ENCODE measurements around the gene LRFN3.

The LRFN3 gene

DNA sequence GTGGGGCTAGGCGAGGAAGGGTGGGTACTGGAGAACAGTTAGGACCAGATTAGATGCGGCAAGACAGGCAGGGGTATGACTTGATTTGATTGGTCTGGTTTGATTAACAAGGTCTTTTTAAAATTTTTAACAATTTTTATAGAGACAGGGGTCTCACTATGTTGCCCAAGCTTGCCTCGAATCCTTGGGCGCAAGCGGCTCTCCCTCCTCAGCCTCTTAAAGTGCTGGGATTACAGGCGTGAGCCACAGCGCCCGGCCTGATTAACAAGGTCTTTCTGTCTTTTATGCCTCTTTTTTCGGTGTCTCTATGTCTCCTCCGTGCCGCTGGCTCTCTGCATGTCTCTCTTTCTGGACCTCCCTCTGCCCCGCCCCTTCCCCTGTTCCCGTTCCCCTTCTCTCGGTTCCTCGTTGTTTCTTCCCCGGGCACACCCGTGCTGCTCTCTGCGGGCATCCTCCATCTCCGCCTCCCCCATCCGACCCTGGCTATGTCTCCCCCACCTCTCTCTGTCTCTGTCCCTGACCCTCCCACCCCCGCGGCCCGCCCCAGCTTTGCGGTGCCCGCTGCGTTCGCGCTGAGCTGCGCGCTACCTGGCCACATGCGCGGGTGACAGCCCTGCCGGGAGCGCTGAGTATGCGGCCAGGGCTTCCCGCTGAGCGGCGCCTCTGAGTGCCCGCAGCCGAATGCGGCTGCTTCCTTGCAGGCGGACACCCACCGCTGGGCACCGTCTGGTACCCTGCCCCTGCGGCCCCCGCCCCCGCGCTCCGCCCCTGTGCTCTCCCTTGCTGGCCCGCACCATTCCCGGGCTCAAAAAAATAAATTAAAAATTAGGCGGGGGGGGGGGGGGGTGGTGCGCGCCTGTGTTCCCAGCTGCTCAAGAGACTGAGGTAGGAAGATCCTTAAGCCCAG lies 50.7 kb downstream of the LRFN3 start:
- Histone ChIP-seq H3K9ac (ENCODE audit: low read depth, low read length) (no peak overlapping the region), H3K9me3 (ENCODE audit: insufficient read depth, low read depth, low read length) (no peaks in the 10 kb centered on the region), H3K27ac (ENCODE audit: low read length) (no peak overlapping the region), H3K4me1 (ENCODE audit: insufficient read depth, low read length) (no peaks in the 10 kb centered on the region), H3K36me3 (ENCODE audit: insufficient read depth, low read depth, low read length) (no peaks in the 10 kb centered on the region), H3K27me3 (ENCODE audit: insufficient read depth, low read length) (peaks cover 56% of the 10 kb centered on the region), H3K4me3 (ENCODE audit: low read length) (peak overlapping the region; percentile 53; the same call in 1 of the 2 replicates)

DNA sequence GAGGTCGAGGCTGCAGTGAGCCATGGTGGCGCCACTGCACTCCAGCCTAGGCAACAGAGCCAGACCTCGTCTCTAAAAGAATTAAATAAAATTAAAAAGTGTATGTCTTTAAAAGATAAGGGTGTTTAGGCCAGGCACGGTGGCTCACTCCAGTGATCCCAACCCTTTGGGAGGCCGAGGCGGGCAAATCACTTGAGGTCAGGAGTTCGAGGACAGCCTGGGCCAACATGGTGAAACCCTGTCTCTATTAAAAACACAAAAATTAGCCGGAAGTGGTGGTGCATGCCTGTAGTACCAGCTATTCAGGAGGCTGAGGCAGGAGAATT lies 51.4 kb downstream of the LRFN3 start:
- H3K27me3 ChIP-seq (ENCODE audit: insufficient read depth, low read length), result peaks cover 54% of the 10 kb centered on the region
- no peaks in the 10 kb centered on the region for H3K36me3 ChIP-seq (ENCODE audit: insufficient read depth, low read depth, low read length)
- H3K9me3 ChIP-seq (ENCODE audit: insufficient read depth, low read depth, low read length), result no peaks in the 10 kb centered on the region
- no peak overlapping the region for H3K27ac ChIP-seq (ENCODE audit: low read length)
- no peaks in the 10 kb centered on the region for H3K4me1 ChIP-seq (ENCODE audit: insufficient read depth, low read length)
- no peak overlapping the region for H3K9ac ChIP-seq (ENCODE audit: low read depth, low read length)
- H3K4me3 ChIP-seq (ENCODE audit: low read length), result peak overlapping the region; percentile 53; the same call in 1 of the 2 replicates

DNA sequence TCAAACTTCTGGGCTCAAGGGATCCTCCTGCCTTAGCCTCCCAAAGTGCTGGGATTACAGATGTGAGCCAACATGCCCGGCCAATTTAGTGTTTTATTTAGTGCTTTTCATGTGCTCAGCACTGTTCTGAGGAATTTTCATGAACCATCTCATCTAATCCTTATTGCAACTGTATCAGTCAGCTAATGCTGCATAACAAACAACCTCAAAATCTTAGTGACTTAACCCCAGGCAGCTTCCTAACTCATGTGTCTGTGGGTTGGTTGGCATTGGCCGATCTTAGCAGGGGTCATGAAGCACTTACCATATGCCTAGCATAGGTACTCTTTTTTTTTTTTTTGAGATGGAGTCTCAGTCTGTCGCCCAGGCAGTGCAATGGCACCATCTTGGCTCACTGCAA lies 52.6 kb downstream of the LRFN3 start:
- H3K4me3 ChIP-seq (ENCODE audit: low read length), result no peak overlapping the region
- peaks cover 43% of the 10 kb centered on the region for H3K27me3 ChIP-seq (ENCODE audit: insufficient read depth, low read length)
- H3K27ac ChIP-seq (ENCODE audit: low read length), result no peak overlapping the region

DNA sequence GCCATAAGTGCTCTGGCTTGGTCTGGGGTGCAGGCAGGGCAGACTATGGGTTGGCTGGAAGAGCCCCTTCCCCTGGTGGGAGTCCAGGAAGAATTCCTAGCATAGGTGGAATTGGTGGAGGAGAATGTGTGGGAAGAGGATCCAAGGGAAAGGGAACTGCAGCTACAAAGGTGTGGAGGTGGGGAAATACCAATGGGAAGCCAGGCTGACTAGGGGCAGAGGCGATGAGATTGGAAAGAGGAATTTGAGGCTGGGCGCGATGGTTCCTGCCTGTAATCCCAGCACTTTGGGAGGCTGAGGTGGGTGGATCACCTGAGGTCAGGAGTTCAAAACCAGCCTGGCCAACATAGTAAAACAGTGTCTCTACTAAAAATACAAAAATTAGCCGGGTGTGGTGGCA lies 54.0 kb downstream of the LRFN3 start:
- peaks cover 31% of the 10 kb centered on the region for H3K27me3 ChIP-seq (ENCODE audit: insufficient read depth, low read length)
- no peak overlapping the region for H3K4me3 ChIP-seq (ENCODE audit: low read length)
- H3K36me3 ChIP-seq (ENCODE audit: insufficient read depth, low read depth, low read length), result no peaks in the 10 kb centered on the region
- H3K27ac ChIP-seq (ENCODE audit: low read length), result no peak overlapping the region
- no peak overlapping the region for H3K9ac ChIP-seq (ENCODE audit: low read depth, low read length)
- no peaks in the 10 kb centered on the region for H3K4me1 ChIP-seq (ENCODE audit: insufficient read depth, low read length)
- no peaks in the 10 kb centered on the region for H3K9me3 ChIP-seq (ENCODE audit: insufficient read depth, low read depth, low read length)

More for the DNA sequence above, 52.6 kb downstream of the LRFN3 start:
- Histone ChIP-seq H3K4me1 (ENCODE audit: insufficient read depth, low read length) (no peaks in the 10 kb centered on the region), H3K9me3 (ENCODE audit: insufficient read depth, low read depth, low read length) (no peaks in the 10 kb centered on the region), H3K9ac (ENCODE audit: low read depth, low read length) (no peak overlapping the region), H3K36me3 (ENCODE audit: insufficient read depth, low read depth, low read length) (no peaks in the 10 kb centered on the region)

DNA sequence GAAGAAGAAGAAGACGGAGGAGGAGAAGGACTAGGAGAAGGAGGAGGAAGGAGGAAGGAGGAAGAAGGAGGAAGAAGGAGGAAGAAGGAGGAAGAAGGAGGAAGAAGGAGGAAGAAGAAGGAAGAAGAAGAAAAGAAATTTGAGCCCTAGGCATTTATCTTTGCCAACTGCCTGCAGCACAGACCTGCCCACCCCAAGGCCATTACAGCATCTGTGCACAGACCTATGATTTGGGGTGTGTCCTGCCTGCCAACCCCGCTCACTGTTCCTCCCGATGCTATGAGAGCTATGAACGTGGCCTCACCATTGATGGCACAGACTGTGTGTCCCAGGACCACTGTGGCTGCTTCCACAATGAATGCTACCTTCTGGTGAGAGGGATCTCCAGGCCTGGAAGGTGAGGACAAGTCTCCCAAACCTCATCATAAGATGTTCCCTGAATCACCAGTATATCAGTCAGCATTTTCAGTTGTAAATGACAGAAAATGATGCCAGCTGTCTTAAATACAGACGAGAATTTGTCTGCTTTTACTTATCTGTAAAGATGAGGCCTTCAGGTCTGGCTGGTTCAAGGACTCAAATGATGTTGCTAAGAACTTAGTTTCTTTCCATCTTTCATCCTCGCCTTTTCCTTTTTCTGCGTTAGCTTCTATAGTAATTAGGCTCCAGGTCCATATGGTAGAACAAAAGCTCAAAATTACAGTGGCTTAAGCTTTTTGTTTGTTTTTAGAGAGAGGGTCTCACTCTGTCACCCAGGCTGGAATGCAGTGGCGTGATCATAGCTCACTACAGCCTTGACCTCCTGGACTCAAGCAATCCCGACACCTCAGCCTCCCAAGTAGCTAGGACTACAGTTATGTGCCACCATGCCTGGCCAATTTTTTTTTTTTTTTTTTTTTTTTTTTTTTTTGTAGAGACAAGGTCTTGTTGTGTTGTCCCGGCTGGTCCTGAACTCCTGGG lies 54.9 kb downstream of the LRFN3 start:
- Histone ChIP-seq H3K36me3 (ENCODE audit: insufficient read depth, low read depth, low read length) (no peaks in the 10 kb centered on the region), H3K4me3 (ENCODE audit: low read length) (no peak overlapping the region), H3K4me1 (ENCODE audit: insufficient read depth, low read length) (peaks cover 3% of the 10 kb centered on the region; the same call in 1 of the 2 replicates), H3K9ac (ENCODE audit: low read depth, low read length) (no peak overlapping the region), H3K27ac (ENCODE audit: low read length) (no peak overlapping the region), H3K9me3 (ENCODE audit: insufficient read depth, low read depth, low read length) (no peaks in the 10 kb centered on the region), H3K27me3 (ENCODE audit: insufficient read depth, low read length) (peaks cover 22% of the 10 kb centered on the region)

DNA sequence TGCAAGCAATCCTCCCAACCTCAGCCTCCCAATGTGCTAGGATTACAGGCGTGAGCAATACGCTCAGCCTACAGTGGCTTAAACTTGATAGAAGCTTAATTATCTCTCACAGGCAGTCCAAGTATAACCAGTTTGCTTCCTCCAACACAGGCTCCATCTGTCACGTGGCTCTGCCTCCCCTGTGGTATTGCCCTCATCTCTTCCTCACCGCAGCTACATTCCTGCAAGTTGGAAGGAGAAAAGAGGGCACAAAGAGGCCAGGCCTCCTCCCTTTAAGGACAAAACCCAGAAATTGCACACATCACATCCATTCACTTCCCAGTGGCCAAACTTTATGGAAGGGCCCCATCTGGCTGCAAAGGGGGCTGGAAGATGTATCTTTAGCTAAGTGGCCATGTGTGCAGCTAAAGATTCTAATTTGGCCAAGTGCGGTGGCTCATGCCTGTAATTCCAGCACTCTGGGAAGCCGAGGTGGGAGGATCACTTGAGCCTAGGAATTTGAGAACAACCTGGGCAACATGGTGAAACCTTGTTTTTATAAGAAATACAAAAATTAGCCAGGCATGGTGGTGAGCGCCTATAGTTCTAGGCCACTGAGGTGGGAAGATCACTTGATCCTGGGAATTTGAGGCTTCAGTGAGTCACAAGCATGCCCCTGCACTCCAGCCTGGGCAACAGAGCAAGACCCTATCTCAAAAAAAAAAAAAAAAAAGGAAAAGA lies 55.7 kb downstream of the LRFN3 start:
- Histone ChIP-seq H3K9me3 (ENCODE audit: insufficient read depth, low read depth, low read length) (no peaks in the 10 kb centered on the region), H3K36me3 (ENCODE audit: insufficient read depth, low read depth, low read length) (no peaks in the 10 kb centered on the region), H3K27me3 (ENCODE audit: insufficient read depth, low read length) (peaks cover 14% of the 10 kb centered on the region; the same call in 1 of the 2 replicates), H3K27ac (ENCODE audit: low read length) (no peak overlapping the region), H3K4me1 (ENCODE audit: insufficient read depth, low read length) (peaks cover 4% of the 10 kb centered on the region; the same call in 1 of the 2 replicates), H3K9ac (ENCODE audit: low read depth, low read length) (no peak overlapping the region), H3K4me3 (ENCODE audit: low read length) (no peak overlapping the region)

DNA sequence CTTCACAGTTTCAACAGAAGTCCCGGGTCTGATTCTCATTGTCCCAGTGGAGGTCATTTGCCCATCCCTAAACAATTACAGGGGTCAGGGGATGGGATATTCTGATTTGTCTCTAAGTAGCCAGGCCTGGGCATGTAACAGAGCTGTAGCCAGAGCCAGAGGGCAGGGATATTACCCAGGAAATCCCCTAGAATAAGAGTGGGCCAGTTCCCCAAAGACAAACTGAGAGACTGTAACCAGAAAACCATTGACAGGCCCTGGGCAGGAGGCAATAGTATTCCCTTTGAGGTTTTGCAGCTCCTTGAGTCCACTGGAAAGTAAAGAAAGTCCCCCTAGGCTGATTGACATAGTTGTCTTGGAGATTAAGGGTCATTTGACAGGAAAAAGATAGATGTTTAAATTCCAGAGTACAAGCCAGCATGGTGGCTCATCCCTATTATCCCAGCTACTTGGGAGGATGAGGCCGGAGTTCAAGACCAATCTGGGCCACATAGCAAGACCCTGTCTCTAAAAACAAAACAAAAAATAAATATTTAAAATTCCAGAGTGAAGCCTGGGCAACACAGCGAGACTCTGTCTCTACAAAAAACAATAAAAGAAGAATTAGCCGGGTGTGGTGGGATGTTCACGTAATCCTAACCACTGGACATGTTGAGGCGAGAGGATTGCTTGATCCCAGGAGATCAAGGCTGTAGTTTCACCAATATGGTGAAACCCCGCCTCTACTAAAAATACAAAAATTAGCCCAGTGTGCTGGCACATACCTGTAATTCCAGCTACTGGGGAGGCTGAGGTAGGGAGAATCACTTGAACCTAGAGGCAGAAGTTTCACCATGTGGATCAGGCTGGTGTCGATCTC lies 57.0 kb downstream of the LRFN3 start:
- Histone ChIP-seq H3K27ac (ENCODE audit: low read length) (no peak overlapping the region), H3K4me1 (ENCODE audit: insufficient read depth, low read length) (peaks cover 4% of the 10 kb centered on the region; the same call in 1 of the 2 replicates), H3K36me3 (ENCODE audit: insufficient read depth, low read depth, low read length) (no peaks in the 10 kb centered on the region), H3K9ac (ENCODE audit: low read depth, low read length) (no peak overlapping the region), H3K9me3 (ENCODE audit: insufficient read depth, low read depth, low read length) (no peaks in the 10 kb centered on the region), H3K4me3 (ENCODE audit: low read length) (no peak overlapping the region), H3K27me3 (ENCODE audit: insufficient read depth, low read length) (peaks cover 8% of the 10 kb centered on the region; the same call in 1 of the 2 replicates)

DNA sequence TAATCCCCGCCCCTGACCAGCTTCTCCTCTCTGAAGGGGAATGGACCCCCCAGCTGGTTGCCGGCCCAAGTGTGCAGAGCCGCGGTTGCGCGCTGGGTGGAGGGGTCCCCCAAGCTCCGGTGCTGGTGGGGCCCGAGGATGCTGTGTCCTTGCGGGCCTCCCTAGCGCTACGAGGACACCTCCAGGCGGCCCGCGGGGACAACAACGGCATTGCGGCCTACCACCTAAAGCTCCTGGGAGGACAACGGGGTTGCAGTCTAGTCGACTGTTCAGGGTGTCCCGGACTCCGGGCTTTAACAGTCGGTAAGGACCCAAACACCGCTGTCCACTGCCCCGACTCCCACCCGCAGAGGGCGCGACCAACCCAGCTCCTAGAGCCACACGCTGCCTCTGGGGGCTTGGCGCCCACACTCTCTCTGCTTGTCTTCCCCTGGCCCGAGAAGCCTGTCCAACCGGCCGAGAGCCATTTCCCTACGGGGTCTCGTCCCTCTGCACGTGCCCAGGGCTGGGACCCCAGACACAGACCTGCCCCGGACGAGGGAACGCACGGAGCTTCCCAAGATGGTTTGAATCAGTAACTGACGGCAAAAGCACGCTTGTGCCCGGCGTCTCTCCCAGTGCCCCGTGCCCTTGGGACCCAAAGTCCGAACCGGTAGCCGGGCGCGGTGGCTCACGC lies 57.9 kb downstream of the LRFN3 start:
- Histone ChIP-seq H3K27me3 (ENCODE audit: insufficient read depth, low read length) (no peaks in the 10 kb centered on the region), H3K9ac (ENCODE audit: low read depth, low read length) (no peak overlapping the region), H3K27ac (ENCODE audit: low read length) (no peak overlapping the region), H3K36me3 (ENCODE audit: insufficient read depth, low read depth, low read length) (no peaks in the 10 kb centered on the region), H3K9me3 (ENCODE audit: insufficient read depth, low read depth, low read length) (no peaks in the 10 kb centered on the region), H3K4me3 (ENCODE audit: low read length) (no peak overlapping the region), H3K4me1 (ENCODE audit: insufficient read depth, low read length) (peaks cover 4% of the 10 kb centered on the region; the same call in 1 of the 2 replicates)
